Measurements from ENCODE around the gene ADAMTS1. TPM values are rescaled to one million over a fixed set of nuclear protein-coding genes. Genes with fewer than 3 reads are reported as not detected.

The ADAMTS1 gene
- total and polyA plus RNA-seq, 2 donors (not counting 1 experiment from before 2014, with no cell fraction given) = 186 to 200 TPM

DNA sequence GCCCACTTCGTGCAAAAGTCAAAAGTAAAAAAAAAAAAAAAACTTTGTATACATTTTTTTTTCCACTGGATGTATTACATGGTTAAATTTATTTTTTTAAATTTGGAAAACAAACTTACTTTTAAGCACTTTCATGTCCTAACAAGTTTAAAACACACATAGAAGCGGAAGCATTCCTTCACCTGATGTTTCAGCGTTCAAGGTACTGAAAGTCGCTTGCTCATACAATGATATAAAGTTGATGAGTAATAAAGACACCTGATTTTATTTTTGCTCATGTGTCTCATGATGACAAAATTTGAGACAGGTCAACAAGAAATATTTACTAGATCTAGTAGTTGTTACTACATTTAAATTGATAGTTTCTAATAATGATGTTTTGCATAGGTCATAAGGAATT lies 35.5 kb downstream of the ADAMTS1 start:
- H3K27me3 ChIP-seq (ENCODE audit: control insufficient read depth, insufficient read depth, low read length) = no peaks in the 10 kb centered on the region
- no peak overlapping the region for H2AFZ ChIP-seq (ENCODE audit: low read length)
- H3K9me3 ChIP-seq (ENCODE audit: control insufficient read depth, insufficient read depth, low read depth, low read length) = no peaks in the 10 kb centered on the region
- no peaks in the 10 kb centered on the region for H3K79me2 ChIP-seq (ENCODE audit: control insufficient read depth, insufficient read depth, low read length)
- H3K9ac ChIP-seq (ENCODE audit: insufficient read depth, low read length) = no peak overlapping the region
- H3K4me3 ChIP-seq (replicated peaks in 1 of 4; ENCODE audit: control extremely low read depth in 1 of 4, insufficient read depth in 1 of 4, low read depth in 3 of 4, low read length in 4 of 4) = no peak overlapping the region
- H3K36me3 ChIP-seq (ENCODE audit: control insufficient read depth, insufficient read depth, low read length) = no peaks in the 10 kb centered on the region
- H3K27ac ChIP-seq (ENCODE audit: insufficient read depth, low read length) = no peak overlapping the region
- no peak for TF ChIP-seq EZH2 (IDR thresholded peaks at IDR 0.05; ENCODE audit: low read length, missing control alignments)
- TF ChIP-seq, protein P1, sequence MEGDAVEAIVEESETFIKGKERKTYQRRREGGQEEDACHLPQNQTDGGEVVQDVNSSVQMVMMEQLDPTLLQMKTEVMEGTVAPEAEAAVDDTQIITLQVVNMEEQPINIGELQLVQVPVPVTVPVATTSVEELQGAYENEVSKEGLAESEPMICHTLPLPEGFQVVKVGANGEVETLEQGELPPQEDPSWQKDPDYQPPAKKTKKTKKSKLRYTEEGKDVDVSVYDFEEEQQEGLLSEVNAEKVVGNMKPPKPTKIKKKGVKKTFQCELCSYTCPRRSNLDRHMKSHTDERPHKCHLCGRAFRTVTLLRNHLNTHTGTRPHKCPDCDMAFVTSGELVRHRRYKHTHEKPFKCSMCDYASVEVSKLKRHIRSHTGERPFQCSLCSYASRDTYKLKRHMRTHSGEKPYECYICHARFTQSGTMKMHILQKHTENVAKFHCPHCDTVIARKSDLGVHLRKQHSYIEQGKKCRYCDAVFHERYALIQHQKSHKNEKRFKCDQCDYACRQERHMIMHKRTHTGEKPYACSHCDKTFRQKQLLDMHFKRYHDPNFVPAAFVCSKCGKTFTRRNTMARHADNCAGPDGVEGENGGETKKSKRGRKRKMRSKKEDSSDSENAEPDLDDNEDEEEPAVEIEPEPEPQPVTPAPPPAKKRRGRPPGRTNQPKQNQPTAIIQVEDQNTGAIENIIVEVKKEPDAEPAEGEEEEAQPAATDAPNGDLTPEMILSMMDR (conservative IDR thresholded peaks at IDR 0.05 in 1 of 2, IDR thresholded peaks at IDR 0.05 in 1 of 2; ENCODE audit: low read depth in 1 of 2, low read length in 2 of 2) = no peak
- DNase-seq (ENCODE audit: low read depth in 2 of 2) = no peak
- H3K4me1 ChIP-seq (ENCODE audit: control insufficient read depth, extremely low read depth, insufficient read depth, low read length) = peaks cover 6% of the 10 kb centered on the region
- H3K4me2 ChIP-seq (ENCODE audit: extremely low read depth, insufficient read depth, low read length) = no peak overlapping the region
- no peaks in the 10 kb centered on the region for H4K20me1 ChIP-seq (ENCODE audit: control insufficient read depth, extremely low read depth, insufficient read depth, low read length)

DNA sequence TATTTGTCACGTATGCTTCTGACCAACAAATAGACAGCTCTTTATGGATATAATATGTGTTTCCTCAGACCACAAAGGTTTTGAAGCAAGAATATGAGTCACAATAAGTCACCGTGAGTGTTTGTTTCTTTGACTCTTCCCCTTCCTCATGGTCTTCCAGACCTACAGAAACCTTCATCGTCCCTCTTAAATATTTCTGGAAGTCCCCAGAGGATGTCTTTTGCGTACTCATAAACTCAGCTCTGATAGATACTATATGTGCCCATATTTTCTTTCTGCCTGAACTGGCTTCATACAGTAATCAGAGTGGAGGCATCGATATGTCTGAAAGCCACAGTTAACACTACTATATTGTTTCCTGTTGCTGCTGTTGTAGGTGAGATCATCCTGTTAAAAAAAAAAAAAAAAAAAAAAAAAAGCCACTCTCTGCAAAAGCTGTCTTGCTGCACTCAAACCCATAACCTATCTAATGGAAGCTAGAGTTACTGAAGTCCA lies 38.4 kb downstream of the ADAMTS1 start:
- peak; percentile 34 to 49 for DNase-seq (ENCODE audit: low read depth in 2 of 2)
- TF ChIP-seq, protein P1 (conservative IDR thresholded peaks at IDR 0.05 in 1 of 2, IDR thresholded peaks at IDR 0.05 in 1 of 2; ENCODE audit: low read depth in 1 of 2, low read length in 2 of 2) = no peak
- no peak for TF ChIP-seq EZH2 (IDR thresholded peaks at IDR 0.05; ENCODE audit: low read length, missing control alignments)
- H3K4me2 ChIP-seq (ENCODE audit: extremely low read depth, insufficient read depth, low read length) = no peak overlapping the region
- no peaks in the 10 kb centered on the region for H3K36me3 ChIP-seq (ENCODE audit: control insufficient read depth, insufficient read depth, low read length)
- no peak overlapping the region for H3K27ac ChIP-seq (ENCODE audit: insufficient read depth, low read length)
- no peaks in the 10 kb centered on the region for H4K20me1 ChIP-seq (ENCODE audit: control insufficient read depth, extremely low read depth, insufficient read depth, low read length)
- H3K4me3 ChIP-seq (replicated peaks in 1 of 4; ENCODE audit: control extremely low read depth in 1 of 4, insufficient read depth in 1 of 4, low read depth in 3 of 4, low read length in 4 of 4) = no peak overlapping the region
- H3K27me3 ChIP-seq (ENCODE audit: control insufficient read depth, insufficient read depth, low read length) = no peaks in the 10 kb centered on the region
- peaks cover 4% of the 10 kb centered on the region for H3K4me1 ChIP-seq (ENCODE audit: control insufficient read depth, extremely low read depth, insufficient read depth, low read length)
- no peaks in the 10 kb centered on the region for H3K79me2 ChIP-seq (ENCODE audit: control insufficient read depth, insufficient read depth, low read length)
- no peak overlapping the region for H2AFZ ChIP-seq (ENCODE audit: low read length)
- H3K9me3 ChIP-seq (ENCODE audit: control insufficient read depth, insufficient read depth, low read depth, low read length) = no peaks in the 10 kb centered on the region
- no peak overlapping the region for H3K9ac ChIP-seq (ENCODE audit: insufficient read depth, low read length)

DNA sequence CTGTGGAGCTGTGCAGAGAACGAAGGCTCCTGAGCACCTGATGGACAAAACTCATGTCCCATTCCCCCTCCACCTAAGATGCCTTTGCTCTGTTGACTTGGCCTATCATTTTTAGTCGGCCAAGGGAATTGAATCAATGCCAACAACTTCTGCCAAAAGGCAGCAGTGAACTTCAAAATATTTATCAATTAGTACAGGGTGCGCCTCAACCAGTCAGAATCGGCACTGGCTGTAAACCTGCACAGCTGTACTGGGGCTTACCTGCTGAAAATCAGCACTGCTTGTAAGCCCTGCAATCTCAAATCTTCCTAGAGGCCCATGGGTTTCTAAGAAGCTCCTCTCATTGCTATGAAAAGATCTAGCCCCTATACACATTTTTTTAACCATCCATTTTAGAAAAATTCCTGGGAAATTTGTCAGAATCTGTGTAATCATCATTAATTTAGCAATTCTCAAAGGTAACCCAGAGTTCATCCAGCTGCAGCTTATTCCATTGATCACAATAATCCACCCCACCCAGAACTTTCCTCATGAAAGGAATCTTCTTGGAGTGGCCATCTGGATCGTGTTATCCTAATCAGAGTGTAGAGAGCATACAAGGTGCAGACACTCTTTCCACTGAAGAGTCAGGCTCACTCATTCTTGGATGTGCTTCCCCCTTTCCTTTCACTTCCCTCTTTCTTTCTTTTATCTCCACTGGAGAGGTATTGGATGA lies 40.2 kb downstream of the ADAMTS1 start:
- Histone ChIP-seq H3K4me2 (ENCODE audit: extremely low read depth, insufficient read depth, low read length) (no peak overlapping the region), H3K79me2 (ENCODE audit: control insufficient read depth, insufficient read depth, low read length) (no peaks in the 10 kb centered on the region), H3K27me3 (ENCODE audit: control insufficient read depth, insufficient read depth, low read length) (no peaks in the 10 kb centered on the region), H2AFZ (ENCODE audit: low read length) (no peak overlapping the region), H3K4me3 (replicated peaks in 1 of 4; ENCODE audit: control extremely low read depth in 1 of 4, insufficient read depth in 1 of 4, low read depth in 3 of 4, low read length in 4 of 4) (no peak overlapping the region), H3K27ac (ENCODE audit: insufficient read depth, low read length) (no peak overlapping the region), H3K4me1 (ENCODE audit: control insufficient read depth, extremely low read depth, insufficient read depth, low read length) (peaks cover 6% of the 10 kb centered on the region), H3K9ac (ENCODE audit: insufficient read depth, low read length) (no peak overlapping the region), H3K9me3 (ENCODE audit: control insufficient read depth, insufficient read depth, low read depth, low read length) (no peaks in the 10 kb centered on the region), H3K36me3 (ENCODE audit: control insufficient read depth, insufficient read depth, low read length) (no peaks in the 10 kb centered on the region), H4K20me1 (ENCODE audit: control insufficient read depth, extremely low read depth, insufficient read depth, low read length) (no peaks in the 10 kb centered on the region)
- peak in 1 of 2 donors; percentile 68 for DNase-seq (ENCODE audit: low read depth in 2 of 2)
- TF ChIP-seq EZH2 (IDR thresholded peaks at IDR 0.05; ENCODE audit: low read length, missing control alignments) = no peak
- TF ChIP-seq, protein P1 (conservative IDR thresholded peaks at IDR 0.05 in 1 of 2, IDR thresholded peaks at IDR 0.05 in 1 of 2; ENCODE audit: low read depth in 1 of 2, low read length in 2 of 2) = no peak

All from fibroblast of lung (primary cell).